Measurements from ENCODE around the gene VAV3. TPM values are rescaled to one million over a fixed set of nuclear protein-coding genes. Genes with fewer than 3 reads are reported as not detected.

The VAV3 gene
- polyA plus RNA-seq, 1 donor (not counting 4 experiments of a cell fraction or from before 2014, with no cell fraction given) = 19.6 TPM

GRCh38 chr1:107760065-107760464 is 204.9 kb downstream of the VAV3 start:
- no peak overlapping the region for H3K4me2 ChIP-seq (ENCODE audit: control insufficient read depth, extremely low read depth, insufficient read depth, low read depth, low read length)
- DNase-seq (ENCODE audit: low read depth, low spot score) (no peak), FAIRE-seq (no peak)
- H3K27me3 ChIP-seq (ENCODE audit: control insufficient read depth, extremely low read depth, insufficient read depth, low read length) = no peaks in the 10 kb centered on the region
- H3K4me1 ChIP-seq (ENCODE audit: control insufficient read depth, extremely low read depth, insufficient read depth, low read length) = no peaks in the 10 kb centered on the region
- no peaks in the 10 kb centered on the region for H3K36me3 ChIP-seq (ENCODE audit: control insufficient read depth in 2 of 2, extremely low read depth in 1 of 2, insufficient read depth in 2 of 2, low read length in 2 of 2)
- H4K20me1 ChIP-seq (ENCODE audit: control insufficient read depth, extremely low read depth, insufficient read depth, low read length) = no peaks in the 10 kb centered on the region
- dilution Hi-C loops (cut with MboI; ENCODE audit: extremely low pct_ligation_motif_present, low sequenced_read_pairs) = no loop called here
- TF ChIP-seq EZH2 (IDR thresholded peaks at IDR 0.05; ENCODE audit: low read length) (no peak), CTCF (optimal IDR thresholded peaks at IDR 0.05 in 1 of 3, IDR thresholded peaks at IDR 0.05 in 1 of 3, conservative IDR thresholded peaks at IDR 0.05 in 1 of 3; ENCODE audit: extremely low read depth in 1 of 3, insufficient read depth in 2 of 3, low read length in 3 of 3) (no peak)
- H3K9ac ChIP-seq (ENCODE audit: control insufficient read depth, extremely low read depth, insufficient read depth, low read length) = no peak overlapping the region
- no peaks in the 10 kb centered on the region for H3K9me3 ChIP-seq (ENCODE audit: control insufficient read depth, low read depth, low read length)
- H3K79me2 ChIP-seq (ENCODE audit: control insufficient read depth, insufficient read depth, low read length) = no peaks in the 10 kb centered on the region
- no peaks in the 10 kb centered on the region for H3K9me1 ChIP-seq (ENCODE audit: control insufficient read depth, extremely low read depth, insufficient read depth, low read length)
- no peak overlapping the region for H3K27ac ChIP-seq (ENCODE audit: control insufficient read depth, insufficient read depth, low read length)
- no peak overlapping the region for H3K4me3 ChIP-seq (ENCODE audit: control insufficient read depth in 2 of 3, extremely low read depth in 1 of 3, insufficient read depth in 2 of 3, low read depth in 1 of 3, low read length in 3 of 3)
- H2AFZ ChIP-seq (ENCODE audit: control insufficient read depth, low read length) = no peak overlapping the region

- FAIRE-seq = peak; percentile 83
- DNase-seq (ENCODE audit: low read depth, low spot score) = peak; percentile 36
These were observed 214.5 kb downstream of the VAV3 start for GRCh38 chr1:107750364-107750959.

More at GRCh38 chr1:107750364-107750959, 214.5 kb downstream of the VAV3 start:
- no peaks in the 10 kb centered on the region for H3K36me3 ChIP-seq (ENCODE audit: control insufficient read depth in 2 of 2, extremely low read depth in 1 of 2, insufficient read depth in 2 of 2, low read length in 2 of 2)
- H3K4me1 ChIP-seq (ENCODE audit: control insufficient read depth, extremely low read depth, insufficient read depth, low read length) = no peaks in the 10 kb centered on the region
- no peaks in the 10 kb centered on the region for H3K27me3 ChIP-seq (ENCODE audit: control insufficient read depth, extremely low read depth, insufficient read depth, low read length)
- H3K4me2 ChIP-seq (ENCODE audit: control insufficient read depth, extremely low read depth, insufficient read depth, low read depth, low read length) = no peak overlapping the region
- H3K79me2 ChIP-seq (ENCODE audit: control insufficient read depth, insufficient read depth, low read length) = no peaks in the 10 kb centered on the region
- TF ChIP-seq CTCF (optimal IDR thresholded peaks at IDR 0.05 in 1 of 3, IDR thresholded peaks at IDR 0.05 in 1 of 3, conservative IDR thresholded peaks at IDR 0.05 in 1 of 3; ENCODE audit: extremely low read depth in 1 of 3, insufficient read depth in 2 of 3, low read length in 3 of 3) (peak; percentile 63 to 71 (median 66)), EZH2 (IDR thresholded peaks at IDR 0.05; ENCODE audit: low read length) (no peak)
- no peaks in the 10 kb centered on the region for H3K9me3 ChIP-seq (ENCODE audit: control insufficient read depth, low read depth, low read length)
- no peaks in the 10 kb centered on the region for H3K9me1 ChIP-seq (ENCODE audit: control insufficient read depth, extremely low read depth, insufficient read depth, low read length)
- dilution Hi-C loops (cut with MboI; ENCODE audit: extremely low pct_ligation_motif_present, low sequenced_read_pairs) = no loop called here
- H3K9ac ChIP-seq (ENCODE audit: control insufficient read depth, extremely low read depth, insufficient read depth, low read length) = no peak overlapping the region
- H2AFZ ChIP-seq (ENCODE audit: control insufficient read depth, low read length) = no peak overlapping the region
- no peak overlapping the region for H3K4me3 ChIP-seq (ENCODE audit: control insufficient read depth in 2 of 3, extremely low read depth in 1 of 3, insufficient read depth in 2 of 3, low read depth in 1 of 3, low read length in 3 of 3)
- no peaks in the 10 kb centered on the region for H4K20me1 ChIP-seq (ENCODE audit: control insufficient read depth, extremely low read depth, insufficient read depth, low read length)
- no peak overlapping the region for H3K27ac ChIP-seq (ENCODE audit: control insufficient read depth, insufficient read depth, low read length)
